Measurements from ENCODE around the gene LEF1. TPM values are rescaled to one million over a fixed set of nuclear protein-coding genes. Genes with fewer than 3 reads are reported as not detected.

The LEF1 gene
- total and polyA plus RNA-seq, 9 of the 15 experiments (the other 6 are each of a cell fraction or from before 2014, with no cell fraction given): 15.1 to 81.1 (median 29.7) TPM

- TF ChIP-seq RERE (CRISPR knock-in tag; IDR thresholded peaks at IDR 0.05; ENCODE audit: borderline replicate concordance): no peak
- TF ChIP-seq PBX2 (CRISPR knock-in tag; IDR thresholded peaks at IDR 0.05; ENCODE audit: low read depth): no peak
- no peak for TF ChIP-seq PBX2 (tag; conservative IDR thresholded peaks at IDR 0.05; ENCODE audit: low read depth)
- no peak for TF ChIP-seq ZNF57 (CRISPR knock-in tag; IDR thresholded peaks at IDR 0.05)
- TF ChIP-seq ZBTB40 (IDR thresholded peaks at IDR 0.05): 0 out of 2 replicates have a peak, but pooled peaks have one; percentile 53
- no peak for TF ChIP-seq ZBTB40 (CRISPR knock-in tag; IDR thresholded peaks at IDR 0.05)
- no peak for TF ChIP-seq HDAC8 (tag; IDR thresholded peaks at IDR 0.05)
- TF ChIP-seq LCOR (CRISPR knock-in tag; IDR thresholded peaks at IDR 0.05): 0 out of 2 replicates have a peak, but pooled peaks have one; percentile 4
- 0 out of 2 replicates have a peak, but pooled peaks have one; percentile 18 for TF ChIP-seq MTA1 (IDR thresholded peaks at IDR 0.05; ENCODE audit: borderline replicate concordance)
- TF ChIP-seq EGR1 (conservative IDR thresholded peaks at IDR 0.05): peak; percentile 63
Measured at GRCh38 chr4:108168160-108168670, 517 bp downstream of the LEF1 start (continued).

Data from K562 (cell line).